ENCODE results near the gene NUDT2. TPM values are rescaled to one million over a fixed set of nuclear protein-coding genes. Genes with fewer than 3 reads are reported as not detected.

NUDT2 gene
- total RNA-seq (ENCODE audit: low replicate concordance): 25.1 and 25.4 TPM in 2 replicates
- long read RNA-seq, transcript NUDT2-201 (4 exons, 960 nt): major isoform, 32 of 47 reads
- long read RNA-seq, partial matches to known transcripts: 5 of 47 reads
- long read RNA-seq, other reads (novel, unspliced or antisense): 5 of 47 reads

DNA sequence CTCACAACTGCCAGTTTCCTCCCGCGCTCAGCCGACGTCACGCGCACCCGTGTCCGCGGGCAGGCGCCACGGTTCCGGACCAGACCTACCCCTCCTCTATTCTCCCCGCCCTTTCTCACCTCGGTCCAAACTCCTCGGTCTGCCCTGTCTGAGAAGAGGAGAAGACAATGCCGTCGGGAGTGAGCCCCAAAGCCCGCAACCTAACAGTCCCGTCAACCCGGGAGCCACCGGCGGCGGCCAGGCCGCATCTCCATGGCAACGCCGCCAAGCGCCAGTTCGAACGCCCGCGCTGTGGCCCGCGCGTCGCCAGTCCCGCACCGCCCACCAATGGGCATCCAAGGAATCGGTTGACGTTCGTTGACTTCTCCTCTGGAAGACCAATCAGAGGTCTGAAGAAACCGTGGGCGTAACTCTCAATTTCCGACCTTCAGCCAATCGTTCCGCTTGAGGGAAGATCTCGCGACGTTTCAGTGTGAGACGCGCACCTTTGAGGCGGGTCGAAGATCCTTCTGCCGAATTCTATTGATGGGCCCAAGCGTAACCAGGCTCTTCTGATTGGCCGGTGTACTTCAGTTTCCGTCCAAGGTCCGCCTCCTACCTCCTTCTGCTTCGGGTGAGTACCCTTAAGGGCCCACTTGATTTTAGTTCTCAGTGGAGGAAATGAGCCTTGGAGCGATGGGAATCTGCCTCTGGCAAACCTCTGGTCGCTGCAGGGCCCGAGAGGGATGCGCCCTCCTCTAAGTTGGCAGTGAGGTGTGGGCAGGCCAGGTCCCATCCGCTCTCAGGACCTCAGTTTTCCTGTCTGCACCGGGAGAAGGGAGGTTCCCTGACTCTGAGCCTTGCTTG, at the start of gene NUDT2, which contains the start of gene KIF24:
Gene NUDT2, plus strand, starts transcription at position 583 of the 846 bp plus-strand sequence. CDS start 9,471 bp downstream, outside the sequence.
Gene KIF24, minus strand, starts transcription at position 282 of the 846 bp plus-strand sequence. CDS start 17,922 bp downstream, outside the sequence.
- H3K27me3 Mint-ChIP-seq: no peaks in the 10 kb centered on the region
- no peak for TF ChIP-seq CTCF (conservative IDR thresholded peaks at IDR 0.05)
- peaks cover 27% of the 10 kb centered on the region for H3K4me1 Mint-ChIP-seq (ENCODE audit: unreplicated experiment)
- H3K27ac Mint-ChIP-seq: peak within 1 kb of the TSS; percentile 96
- H3K9me3 Mint-ChIP-seq: no peaks in the 10 kb centered on the region
- peak; percentile 96 for DNase-seq (ENCODE audit: extremely low spot score, unreplicated experiment)
- peak within 1 kb of the TSS; percentile 98 for H3K4me3 Mint-ChIP-seq
- H3K36me3 Mint-ChIP-seq: no peaks in the 10 kb centered on the region

GRCh38 chr9:34282096-34282495, 47.3 kb upstream of the NUDT2 start:
- Mint-ChIP-seq H3K27ac (no peak overlapping the region), H3K4me3 (no peak overlapping the region), H3K4me1 (ENCODE audit: unreplicated experiment) (no peaks in the 10 kb centered on the region), H3K9me3 (no peaks in the 10 kb centered on the region), H3K27me3 (no peaks in the 10 kb centered on the region), H3K36me3 (peaks cover 10% of the 10 kb centered on the region)
- DNase-seq (ENCODE audit: extremely low spot score, unreplicated experiment): no peak
- no peak for TF ChIP-seq CTCF (conservative IDR thresholded peaks at IDR 0.05)

DNA sequence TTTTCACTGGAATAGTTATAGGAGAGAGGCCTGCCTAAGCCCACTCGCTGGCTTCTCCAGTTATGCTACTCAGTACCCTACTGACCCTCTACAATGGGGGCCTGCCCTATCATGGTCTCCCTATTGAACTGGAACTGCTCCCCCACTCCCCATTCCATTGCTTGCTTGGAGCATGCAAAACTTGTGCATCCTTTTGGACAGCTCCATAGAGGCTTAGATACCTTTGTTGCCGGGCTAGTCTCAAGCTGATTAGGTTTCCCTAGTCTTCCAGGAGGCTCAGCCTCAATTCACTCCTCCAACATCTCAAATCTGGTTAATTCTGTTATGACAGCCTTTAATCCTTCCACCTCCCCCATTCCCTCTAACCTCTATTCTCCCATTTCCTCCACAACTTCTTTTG, 40.2 kb upstream of the NUDT2 start:
- DNase-seq (ENCODE audit: extremely low spot score, unreplicated experiment): no peak
- Mint-ChIP-seq H3K4me3 (no peak overlapping the region), H3K27ac (no peak overlapping the region), H3K4me1 (ENCODE audit: unreplicated experiment) (no peaks in the 10 kb centered on the region), H3K9me3 (no peaks in the 10 kb centered on the region), H3K27me3 (no peaks in the 10 kb centered on the region), H3K36me3 (peaks cover 6% of the 10 kb centered on the region)
- TF ChIP-seq CTCF (conservative IDR thresholded peaks at IDR 0.05): no peak

DNA sequence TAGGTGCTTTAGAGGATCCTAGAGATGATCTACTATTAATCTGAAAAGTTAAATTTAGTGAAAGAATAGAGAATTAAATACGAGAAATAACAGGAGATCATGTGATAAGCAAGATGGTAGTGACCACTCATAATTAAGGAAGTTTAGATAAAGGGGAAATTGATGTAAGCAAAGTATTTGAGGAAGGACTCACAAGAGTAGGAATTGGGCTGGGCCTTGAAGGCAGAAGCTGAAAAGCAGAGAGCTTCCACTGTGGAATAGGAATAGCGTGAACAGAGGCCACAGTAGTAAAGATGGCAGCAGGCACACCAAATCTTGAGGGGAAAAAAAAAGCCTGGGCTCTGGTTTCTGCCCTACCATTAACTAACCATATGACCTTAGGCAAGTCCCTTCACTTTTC, 38.3 kb upstream of the NUDT2 start:
- Mint-ChIP-seq H3K27me3 (no peaks in the 10 kb centered on the region), H3K4me3 (no peak overlapping the region), H3K27ac (no peak overlapping the region), H3K36me3 (peaks cover 6% of the 10 kb centered on the region), H3K4me1 (ENCODE audit: unreplicated experiment) (no peaks in the 10 kb centered on the region), H3K9me3 (no peaks in the 10 kb centered on the region)
- no peak for DNase-seq (ENCODE audit: extremely low spot score, unreplicated experiment)
- no peak for TF ChIP-seq CTCF (conservative IDR thresholded peaks at IDR 0.05)

DNA sequence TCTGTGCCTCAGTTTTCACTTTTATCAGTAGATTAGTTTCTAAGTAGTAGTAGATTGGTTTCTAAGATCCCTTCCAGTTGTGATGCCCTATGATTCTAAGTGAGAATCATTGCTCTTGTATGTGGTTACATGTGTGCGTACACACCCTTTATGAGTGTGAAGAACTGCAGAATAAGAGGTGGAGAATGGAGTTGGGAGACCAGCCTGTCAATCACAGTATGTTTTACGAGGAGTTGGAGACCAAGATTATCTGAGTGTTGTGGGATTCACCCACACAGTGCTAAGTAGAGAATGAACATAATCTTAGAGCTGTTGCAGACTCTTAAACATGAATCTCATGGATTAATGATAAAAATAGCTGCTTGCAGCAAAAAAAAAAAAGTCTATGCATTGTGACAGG, 37.9 kb upstream of the NUDT2 start:
- Mint-ChIP-seq H3K27me3 (no peaks in the 10 kb centered on the region), H3K27ac (no peak overlapping the region), H3K4me1 (ENCODE audit: unreplicated experiment) (no peaks in the 10 kb centered on the region), H3K36me3 (peaks cover 4% of the 10 kb centered on the region), H3K4me3 (no peak overlapping the region), H3K9me3 (no peaks in the 10 kb centered on the region)
- DNase-seq (ENCODE audit: extremely low spot score, unreplicated experiment): no peak
- TF ChIP-seq CTCF (conservative IDR thresholded peaks at IDR 0.05): no peak

All from type B pancreatic cell (in vitro differentiated cells).